ENCODE results near the gene SLC39A11. TPM values are rescaled to one million over a fixed set of nuclear protein-coding genes. Genes with fewer than 3 reads are reported as not detected.

Gene SLC39A11
- polyA plus RNA-seq, 1 of the 3 experiments (the other 2 are of a cell fraction), result 23.5 TPM

- H3K9me3 ChIP-seq, result no peaks in the 10 kb centered on the region
- TF ChIP-seq ZBTB33 (IDR thresholded peaks at IDR 0.05; ENCODE audit: borderline replicate concordance, low read depth) (no peak), FOSL2 (IDR thresholded peaks at IDR 0.05; ENCODE audit: borderline replicate concordance, low read depth) (peak; percentile 51; the same call in 1 of the 2 replicates)
- no peaks in the 10 kb centered on the region for H3F3A ChIP-seq (replicated peaks; ENCODE audit: insufficient read depth)
- no peaks in the 10 kb centered on the region for H3K27me3 ChIP-seq (ENCODE audit: insufficient read depth)
- CTCF ChIA-PET, result interaction anchor here (0.7 to 1.4 kb wide), 3 partner anchors 16 to 377 kb away, joined by 3 read pairs; no protein-coding TSS in a partner anchor
- H3K4me1 ChIP-seq (ENCODE audit: control insufficient read depth in 1 of 2, insufficient read depth in 2 of 2, low read depth in 1 of 2, low read length in 1 of 2), result no peaks in the 10 kb centered on the region
- peaks cover 0 to 9% of the 10 kb centered on the region in 2 experiments for H3K36me3 ChIP-seq (replicated peaks in 1 of 2; ENCODE audit: control insufficient read depth in 1 of 2, insufficient read depth in 2 of 2, low read length in 1 of 2)
- H2AFZ ChIP-seq (ENCODE audit: low read depth), result no peak overlapping the region
- DNase-seq, result no peak
- no peak overlapping the region for H3K9ac ChIP-seq
- H3K4me2 ChIP-seq, result no peak overlapping the region
- no peaks in the 10 kb centered on the region for H3K9me2 ChIP-seq
- H3K79me2 ChIP-seq (ENCODE audit: insufficient read depth), result no peaks in the 10 kb centered on the region
- no peak overlapping the region for H3K27ac ChIP-seq (ENCODE audit: low read depth in 2 of 2, low read length in 1 of 2)
- H4K20me1 ChIP-seq (ENCODE audit: insufficient read depth), result no peaks in the 10 kb centered on the region
- POLR2A ChIA-PET, result no interaction called here
- H3K4me3 ChIP-seq (ENCODE audit: low read depth in 2 of 2, low read length in 1 of 2), result no peak overlapping the region
- 73% methylated on average over 7 of the region's 7 CpGs for WGBS (ENCODE audit: low lambda C conversion rate)
These were observed 279.7 kb downstream of the SLC39A11 start for GRCh38 chr17:72812823-72813222.

DNA sequence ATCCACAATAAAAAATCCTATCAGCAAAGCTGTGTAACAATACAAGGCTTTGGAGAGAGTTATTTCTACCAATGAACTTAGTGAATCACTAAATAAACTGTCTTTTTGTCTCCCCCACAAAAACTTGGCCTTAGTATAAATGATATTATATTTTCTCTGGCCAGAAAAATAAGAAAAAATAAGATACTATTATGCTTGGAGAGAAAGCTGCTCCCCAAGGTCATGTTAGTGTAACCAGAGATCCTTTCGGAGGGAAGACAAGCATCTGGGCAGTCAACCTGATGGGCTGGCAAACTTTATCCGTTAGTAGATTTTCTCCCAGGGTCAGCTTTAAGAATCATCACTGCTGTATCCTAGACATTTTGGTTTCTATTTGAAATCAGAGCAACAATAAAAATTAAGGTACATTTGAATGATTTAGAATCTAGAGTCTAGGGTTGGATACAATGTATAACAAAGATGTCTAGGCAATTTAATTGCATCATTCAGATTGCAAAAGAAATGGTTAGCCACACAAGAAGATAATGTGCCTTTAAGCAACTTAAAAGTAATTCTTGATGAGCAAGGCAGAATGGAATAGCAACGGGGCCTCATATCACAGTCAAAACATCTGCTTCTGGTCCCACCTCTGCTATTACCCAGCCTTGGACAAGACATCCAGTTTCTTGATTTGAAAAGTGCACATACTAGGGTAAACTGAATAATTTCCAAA lies 280.4 kb downstream of the SLC39A11 start:
- Histone ChIP-seq H3K27ac (ENCODE audit: low read depth in 2 of 2, low read length in 1 of 2) (no peak overlapping the region), H3K9ac (no peak overlapping the region), H3K4me3 (ENCODE audit: low read depth in 2 of 2, low read length in 1 of 2) (no peak overlapping the region), H3K4me2 (no peak overlapping the region), H3K9me2 (no peaks in the 10 kb centered on the region), H3K4me1 (ENCODE audit: control insufficient read depth in 1 of 2, insufficient read depth in 2 of 2, low read depth in 1 of 2, low read length in 1 of 2) (no peaks in the 10 kb centered on the region), H4K20me1 (ENCODE audit: insufficient read depth) (no peaks in the 10 kb centered on the region), H2AFZ (ENCODE audit: low read depth) (no peak overlapping the region), H3K27me3 (ENCODE audit: insufficient read depth) (no peaks in the 10 kb centered on the region), H3F3A (replicated peaks; ENCODE audit: insufficient read depth) (no peaks in the 10 kb centered on the region), H3K79me2 (ENCODE audit: insufficient read depth) (no peaks in the 10 kb centered on the region), H3K9me3 (no peaks in the 10 kb centered on the region), H3K36me3 (replicated peaks in 1 of 2; ENCODE audit: control insufficient read depth in 1 of 2, insufficient read depth in 2 of 2, low read length in 1 of 2) (peaks cover 0 to 4% of the 10 kb centered on the region in 2 experiments)
- POLR2A ChIA-PET, result no interaction called here
- CTCF ChIA-PET, result interaction anchor here (0.5 to 1.3 kb wide), 2 partner anchors 11 to 194 kb away, joined by 3 read pairs; no protein-coding TSS in a partner anchor
- TF ChIP-seq SIN3A (IDR thresholded peaks at IDR 0.05; ENCODE audit: borderline replicate concordance, low read depth, low read length) (no peak), NRF1 (IDR thresholded peaks at IDR 0.05; ENCODE audit: low read depth, low read length) (no peak), ELF1 (IDR thresholded peaks at IDR 0.05) (no peak), TCF12 (IDR thresholded peaks at IDR 0.05) (no peak), ZBTB33 (IDR thresholded peaks at IDR 0.05; ENCODE audit: borderline replicate concordance, low read depth) (no peak), EZH2phosphoT487 (IDR thresholded peaks at IDR 0.05; ENCODE audit: borderline replicate concordance, low read depth) (no peak), RFX5 (IDR thresholded peaks at IDR 0.05; ENCODE audit: low read length) (no peak), MEF2A (IDR thresholded peaks at IDR 0.05; ENCODE audit: borderline replicate concordance, low read depth) (no peak), USF2 (IDR thresholded peaks at IDR 0.05; ENCODE audit: borderline replicate concordance, low read depth, low read length) (no peak), FOXM1 (IDR thresholded peaks at IDR 0.05; ENCODE audit: low read depth) (no peak), GABPA (IDR thresholded peaks at IDR 0.05; ENCODE audit: low read depth) (no peak), TEAD4 (IDR thresholded peaks at IDR 0.05; ENCODE audit: borderline replicate concordance, insufficient read depth) (no peak)
- TF ChIP-seq, protein P1, sequence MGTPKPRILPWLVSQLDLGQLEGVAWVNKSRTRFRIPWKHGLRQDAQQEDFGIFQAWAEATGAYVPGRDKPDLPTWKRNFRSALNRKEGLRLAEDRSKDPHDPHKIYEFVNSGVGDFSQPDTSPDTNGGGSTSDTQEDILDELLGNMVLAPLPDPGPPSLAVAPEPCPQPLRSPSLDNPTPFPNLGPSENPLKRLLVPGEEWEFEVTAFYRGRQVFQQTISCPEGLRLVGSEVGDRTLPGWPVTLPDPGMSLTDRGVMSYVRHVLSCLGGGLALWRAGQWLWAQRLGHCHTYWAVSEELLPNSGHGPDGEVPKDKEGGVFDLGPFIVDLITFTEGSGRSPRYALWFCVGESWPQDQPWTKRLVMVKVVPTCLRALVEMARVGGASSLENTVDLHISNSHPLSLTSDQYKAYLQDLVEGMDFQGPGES (IDR thresholded peaks at IDR 0.05; ENCODE audit: low read depth, low read length), result no peak
- TF ChIP-seq, protein P2, sequence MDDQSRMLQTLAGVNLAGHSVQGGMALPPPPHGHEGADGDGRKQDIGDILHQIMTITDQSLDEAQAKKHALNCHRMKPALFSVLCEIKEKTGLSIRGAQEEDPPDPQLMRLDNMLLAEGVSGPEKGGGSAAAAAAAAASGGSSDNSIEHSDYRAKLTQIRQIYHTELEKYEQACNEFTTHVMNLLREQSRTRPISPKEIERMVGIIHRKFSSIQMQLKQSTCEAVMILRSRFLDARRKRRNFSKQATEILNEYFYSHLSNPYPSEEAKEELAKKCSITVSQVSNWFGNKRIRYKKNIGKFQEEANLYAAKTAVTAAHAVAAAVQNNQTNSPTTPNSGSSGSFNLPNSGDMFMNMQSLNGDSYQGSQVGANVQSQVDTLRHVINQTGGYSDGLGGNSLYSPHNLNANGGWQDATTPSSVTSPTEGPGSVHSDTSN (IDR thresholded peaks at IDR 0.05), result no peak
- DNase-seq, result no peak
- 96% methylated on average over 3 of the region's 3 CpGs for WGBS (ENCODE audit: low lambda C conversion rate)
